Upper lobe of left lung (tissue), 6 donors: ENCODE results near the gene IL21R. TPM values are rescaled to one million over a fixed set of nuclear protein-coding genes. Genes with fewer than 3 reads are reported as not detected.
A peak's percentile ranks its signal among the peaks of the same experiment; 100 is the strongest.

Experiments used
- ATAC-seq, 2 donors: fragments of 200-7000 bp; cut with Tn5 transposase; one replicate each; pipeline ENCODE4 v1.9.1; 2022; ENCODE audit warnings: mild to moderate bottlenecking in 2 of 2, moderate library complexity in 2 of 2; ENCODE audit not compliant: low FRiP score in 2 of 2
- DNase-seq, 2 donors: peaks; one replicate each; pipeline ENCODE4 v3.0.0-alpha.2; 2019 to 2020
- H3K27ac ChIP-seq, 4 donors: fragments of 200-600 bp; sonication (generic); one replicate each; pipeline ENCODE4 v1.5.1; 2016 to 2019
- H3K27me3 ChIP-seq, 4 donors: fragments of 200-600 bp; sonication (generic); one replicate each; pipeline ENCODE4 v1.5.1; 2017 to 2019
- H3K36me3 ChIP-seq, 4 donors: fragments of 200-600 bp; sonication (generic); one replicate each; pipeline ENCODE4 v1.5.1; 2016 to 2019
- H3K4me1 ChIP-seq, 4 donors: fragments of 200-600 bp; sonication (generic); one replicate each; pipeline ENCODE4 v1.5.1; 2018 to 2019
- H3K4me3 ChIP-seq, 4 donors: fragments of 200-600 bp; sonication (generic); one replicate each; pipeline ENCODE4 v1.5.1; 2017 to 2019; ENCODE audit warnings: mild to moderate bottlenecking in 2 of 4, moderate library complexity in 1 of 4
- H3K9me3 ChIP-seq, 4 donors: fragments of 200-600 bp; sonication (generic); one replicate each; pipeline ENCODE4 v1.5.1; 2018 to 2019
- EP300 ChIP-seq, 4 donors: sonication (generic); formaldehyde crosslinking; IDR thresholded peaks; one replicate each; pipeline ENCODE4 v1.5.1; 2017; ENCODE audit warnings: antibody characterized with exemption in 4 of 4, control low read depth in 2 of 4
- POLR2A ChIP-seq, 4 donors: fragments of 450-650 bp; IDR thresholded peaks; one replicate each; pipeline ENCODE4 v1.5.1; 2016 to 2017; ENCODE audit warnings: antibody characterized with exemption in 4 of 4, mild to moderate bottlenecking in 2 of 4
- POLR2AphosphoS5 ChIP-seq, 2 donors: sonication (generic); formaldehyde crosslinking; IDR thresholded peaks; one replicate each; pipeline ENCODE4 v1.5.1; 2017; ENCODE audit warnings: antibody characterized with exemption in 2 of 2
- WGBS, 2 donors: methylation state at CpG; one replicate each; pipeline ENCODE4 v1.1.5; 2017 to 2018; 5-methylcytosine and 5-hydroxymethylcytosine counted together
- total RNA-seq, 6 donors: library from RNA; depleted of rRNA in 4 of 6; stranded (reverse); fragments of >200 nt in 4 of 6; gene quantifications; one replicate each; pipeline versions ENCODE4 v1.1.0 to v1.2.1, GENCODE V29; 2016 to 2021
- TF ChIP-seq, protein P1 (sequence below), 6 experiments: fragments of 450-650 bp in 4 of 6; fragments of 200-600 bp in 2 of 6; sonication (generic) in 2 of 6; IDR thresholded peaks; one replicate each; pipeline ENCODE4 v1.5.1; 2016 to 2019; ENCODE audit warnings: antibody characterized with exemption in 6 of 6
- donor health status: DM: no; HTN: no; CAD: no; lungs with moderate emphysema.
- donor health status: DM: no; HTN: yes; CAD: no; lungs with severe emphysema.

Gene IL21R
- total RNA-seq, 6 donors from 2014 or later, result 2.0 to 10.1 (median 3.6) TPM

DNA sequence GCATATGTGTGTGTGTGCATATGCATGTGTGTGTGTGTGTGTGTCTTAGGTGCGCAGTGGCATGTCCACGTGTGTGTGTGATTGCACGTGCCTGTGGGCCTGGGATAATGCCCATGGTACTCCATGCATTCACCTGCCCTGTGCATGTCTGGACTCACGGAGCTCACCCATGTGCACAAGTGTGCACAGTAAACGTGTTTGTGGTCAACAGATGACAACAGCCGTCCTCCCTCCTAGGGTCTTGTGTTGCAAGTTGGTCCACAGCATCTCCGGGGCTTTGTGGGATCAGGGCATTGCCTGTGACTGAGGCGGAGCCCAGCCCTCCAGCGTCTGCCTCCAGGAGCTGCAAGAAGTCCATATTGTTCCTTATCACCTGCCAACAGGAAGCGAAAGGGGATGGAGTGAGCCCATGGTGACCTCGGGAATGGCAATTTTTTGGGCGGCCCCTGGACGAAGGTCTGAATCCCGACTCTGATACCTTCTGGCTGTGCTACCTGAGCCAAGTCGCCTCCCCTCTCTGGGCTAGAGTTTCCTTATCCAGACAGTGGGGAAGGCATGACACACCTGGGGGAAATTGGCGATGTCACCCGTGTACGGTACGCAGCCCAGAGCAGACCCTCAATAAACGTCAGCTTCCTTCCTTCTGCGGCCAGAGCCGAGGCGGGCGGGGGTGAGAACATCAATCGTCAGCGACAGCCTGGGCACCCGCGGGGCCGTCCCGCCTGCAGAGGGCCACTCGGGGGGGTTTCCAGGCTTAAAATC lies 47.6 kb downstream of the IL21R start:
- peak overlapping the region in 2 of 4 donors; percentile 19 to 34 for H3K27ac ChIP-seq
- H3K9me3 ChIP-seq, result peaks cover 0 to 5% (median 2%) of the 10 kb centered on the region in 4 donors
- ATAC-seq (peak; percentile 5 to 15), DNase-seq (peak; percentile 56 to 79)
- H3K27me3 ChIP-seq, result no peaks in the 10 kb centered on the region
- peak overlapping the region in 1 of 4 donors; percentile 4 for H3K4me3 ChIP-seq
- peaks cover 10 to 16% (median 13%) of the 10 kb centered on the region in 4 donors for H3K4me1 ChIP-seq
- 21 to 29% methylated on average over 13 to 30 of the region's 31 CpGs for WGBS, 2 donors
- H3K36me3 ChIP-seq, result peaks cover 0 to 27% (median 12%) of the 10 kb centered on the region in 4 donors
- TF ChIP-seq, protein P1, sequence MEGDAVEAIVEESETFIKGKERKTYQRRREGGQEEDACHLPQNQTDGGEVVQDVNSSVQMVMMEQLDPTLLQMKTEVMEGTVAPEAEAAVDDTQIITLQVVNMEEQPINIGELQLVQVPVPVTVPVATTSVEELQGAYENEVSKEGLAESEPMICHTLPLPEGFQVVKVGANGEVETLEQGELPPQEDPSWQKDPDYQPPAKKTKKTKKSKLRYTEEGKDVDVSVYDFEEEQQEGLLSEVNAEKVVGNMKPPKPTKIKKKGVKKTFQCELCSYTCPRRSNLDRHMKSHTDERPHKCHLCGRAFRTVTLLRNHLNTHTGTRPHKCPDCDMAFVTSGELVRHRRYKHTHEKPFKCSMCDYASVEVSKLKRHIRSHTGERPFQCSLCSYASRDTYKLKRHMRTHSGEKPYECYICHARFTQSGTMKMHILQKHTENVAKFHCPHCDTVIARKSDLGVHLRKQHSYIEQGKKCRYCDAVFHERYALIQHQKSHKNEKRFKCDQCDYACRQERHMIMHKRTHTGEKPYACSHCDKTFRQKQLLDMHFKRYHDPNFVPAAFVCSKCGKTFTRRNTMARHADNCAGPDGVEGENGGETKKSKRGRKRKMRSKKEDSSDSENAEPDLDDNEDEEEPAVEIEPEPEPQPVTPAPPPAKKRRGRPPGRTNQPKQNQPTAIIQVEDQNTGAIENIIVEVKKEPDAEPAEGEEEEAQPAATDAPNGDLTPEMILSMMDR (IDR thresholded peaks at IDR 0.05), result no peak
- TF ChIP-seq EP300 (IDR thresholded peaks at IDR 0.05), result no peak
- TF ChIP-seq POLR2AphosphoS5 (IDR thresholded peaks at IDR 0.05), result peak; percentile 45 to 46
- TF ChIP-seq POLR2A (IDR thresholded peaks at IDR 0.05), result no peak

DNA sequence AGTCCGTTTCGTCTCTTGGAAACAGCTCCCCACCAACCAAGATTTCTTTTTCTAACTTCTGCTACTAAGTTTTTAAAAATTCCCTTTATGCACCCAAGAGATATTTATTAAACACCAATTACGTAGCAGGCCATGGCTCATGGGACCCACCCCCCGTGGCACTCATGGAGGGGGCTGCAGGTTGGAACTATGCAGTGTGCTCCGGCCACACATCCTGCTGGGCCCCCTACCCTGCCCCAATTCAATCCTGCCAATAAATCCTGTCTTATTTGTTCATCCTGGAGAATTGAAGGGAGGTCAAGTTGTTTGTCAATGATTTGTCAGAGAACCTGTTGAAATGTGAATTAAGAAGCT lies 48.2 kb downstream of the IL21R start:
- ATAC-seq (no peak), DNase-seq (no peak)
- 8 to 15% methylated on average over 5 of the region's 5 CpGs for WGBS, 2 donors
- Histone ChIP-seq H3K4me3 (peak overlapping the region in 1 of 4 donors; percentile 4), H3K27me3 (no peaks in the 10 kb centered on the region), H3K4me1 (peaks cover 10 to 17% (median 14%) of the 10 kb centered on the region in 4 donors), H3K9me3 (no peaks in the 10 kb centered on the region), H3K27ac (peak overlapping the region in 1 of 4 donors; percentile 34), H3K36me3 (peaks cover 0 to 22% (median 8%) of the 10 kb centered on the region in 4 donors)
- TF ChIP-seq EP300 (IDR thresholded peaks at IDR 0.05) (no peak), POLR2AphosphoS5 (IDR thresholded peaks at IDR 0.05) (no peak), POLR2A (IDR thresholded peaks at IDR 0.05) (no peak)
- TF ChIP-seq, protein P1 (IDR thresholded peaks at IDR 0.05), result no peak

DNA sequence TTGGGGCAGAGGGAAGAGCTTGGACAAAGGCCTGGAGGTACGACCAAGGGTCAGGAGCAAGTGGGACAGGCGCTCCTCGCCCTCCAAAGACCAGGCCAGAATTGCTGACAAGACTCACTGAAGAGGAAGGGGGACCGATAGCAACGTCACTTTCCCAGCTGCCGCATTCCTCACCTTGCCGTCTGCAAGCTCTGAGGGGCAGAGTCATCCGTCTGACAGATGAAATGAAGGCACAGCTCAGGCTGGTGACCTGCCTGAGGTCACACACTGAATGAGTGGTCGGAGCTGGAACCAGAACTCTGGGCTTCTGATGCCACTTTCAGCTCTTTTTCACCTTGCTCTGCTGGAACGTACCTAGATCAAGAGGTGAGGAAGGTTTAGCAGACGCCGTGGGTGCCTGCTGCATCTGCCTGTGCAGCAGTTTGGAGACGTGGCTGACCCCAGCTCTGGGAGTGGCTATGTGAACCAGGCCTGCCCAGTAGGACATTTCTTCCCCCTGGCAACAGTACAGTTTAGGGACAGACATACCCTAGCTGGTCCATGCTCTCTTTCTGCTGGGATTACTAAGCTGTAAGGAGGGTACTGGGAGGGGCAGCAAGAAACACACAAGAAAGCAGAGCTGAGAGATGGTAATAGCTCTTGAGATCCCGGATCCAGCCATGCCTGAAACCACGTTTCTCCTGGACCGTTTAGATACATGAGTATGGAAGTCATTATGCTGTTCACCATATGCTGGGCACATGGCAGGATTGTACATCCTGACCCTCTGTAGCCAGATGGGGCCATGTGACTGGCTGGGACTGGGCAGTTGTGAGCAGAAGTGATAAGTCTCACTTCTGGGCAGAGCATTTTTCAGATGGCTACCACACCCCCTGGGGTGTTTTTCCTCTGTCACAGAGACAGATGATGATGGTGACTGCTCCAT lies 50.9 kb downstream of the IL21R start:
- no peak for TF ChIP-seq POLR2AphosphoS5 (IDR thresholded peaks at IDR 0.05)
- TF ChIP-seq, protein P1 (IDR thresholded peaks at IDR 0.05), result no peak
- no peak for TF ChIP-seq POLR2A (IDR thresholded peaks at IDR 0.05)
- TF ChIP-seq EP300 (IDR thresholded peaks at IDR 0.05), result no peak
- no peaks in the 10 kb centered on the region for H3K27me3 ChIP-seq
- 75 to 81% methylated on average over 11 to 16 of the region's 16 CpGs for WGBS, 2 donors
- H3K9me3 ChIP-seq, result no peaks in the 10 kb centered on the region
- DNase-seq, result no peak
- peaks cover 10 to 36% (median 28%) of the 10 kb centered on the region in 4 donors for H3K4me1 ChIP-seq
- no peak overlapping the region for H3K4me3 ChIP-seq
- no peak overlapping the region for H3K27ac ChIP-seq
- H3K36me3 ChIP-seq, result peaks cover 0 to 3% (median 0%) of the 10 kb centered on the region in 4 donors
- ATAC-seq, result no peak

DNA sequence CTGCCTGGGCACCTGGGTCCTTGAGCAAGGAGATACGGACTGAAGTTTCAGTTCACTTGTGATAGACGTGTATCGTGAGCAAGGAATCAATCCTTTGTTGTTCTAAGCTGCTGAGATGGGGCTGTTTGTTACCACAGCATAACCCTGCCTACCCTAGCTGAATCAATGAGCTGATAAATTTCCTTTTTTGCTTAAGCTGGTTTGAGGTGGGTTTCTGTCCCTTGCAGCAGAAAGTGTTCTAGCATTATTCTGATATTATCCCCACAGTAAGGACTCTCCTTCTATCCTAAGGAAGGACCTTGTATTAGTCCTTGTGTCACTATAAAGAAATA lies 51.5 kb downstream of the IL21R start:
- TF ChIP-seq EP300 (IDR thresholded peaks at IDR 0.05), result no peak
- no peak for TF ChIP-seq POLR2AphosphoS5 (IDR thresholded peaks at IDR 0.05)
- no peak for TF ChIP-seq POLR2A (IDR thresholded peaks at IDR 0.05)
- TF ChIP-seq, protein P1 (IDR thresholded peaks at IDR 0.05), result no peak
- H3K4me1 ChIP-seq, result peaks cover 10 to 36% (median 28%) of the 10 kb centered on the region in 4 donors
- ATAC-seq (no peak), DNase-seq (no peak)
- no peaks in the 10 kb centered on the region for H3K27me3 ChIP-seq
- WGBS, 2 donors, result 89 to 97% methylated on average over 2 to 3 of the region's 3 CpGs
- H3K4me3 ChIP-seq, result no peak overlapping the region
- no peak overlapping the region for H3K27ac ChIP-seq
- peaks cover 0 to 3% (median 0%) of the 10 kb centered on the region in 4 donors for H3K36me3 ChIP-seq
- H3K9me3 ChIP-seq, result no peaks in the 10 kb centered on the region
